Neural progenitor cell (in vitro differentiated cells): ENCODE results near the gene GALNT17. TPM values are rescaled to one million over a fixed set of nuclear protein-coding genes. Genes with fewer than 3 reads are reported as not detected.
"Not testable (repeated sequence)": the region's sequence is repeated elsewhere in the genome, so short reads cannot be mapped to it uniquely, and the experiment has no call there.

Experiments used
- DNase-seq: peaks from one replicate; pipeline ENCODE4 v3.0.0-alpha.2; 2016; ENCODE audit warnings: low spot score
- H2AFZ ChIP-seq: fragments of 200-600 bp; sonication (generic); replicated peaks from 2 replicates; pipeline ENCODE4 v1.6.1; 2016; ENCODE audit warnings: antibody characterized with exemption
- H3F3A ChIP-seq: fragments of 200-600 bp; sonication (generic); 2 replicates; pipeline ENCODE4 v1.6.1; 2016; ENCODE audit warnings: antibody characterized with exemption, low read depth
- H3K27ac ChIP-seq: fragments of 200-600 bp; sonication (generic); 2 replicates; pipeline ENCODE4 v1.5.1; 2016; ENCODE audit warnings: mild to moderate bottlenecking
- H3K27me3 ChIP-seq: fragments of 200-600 bp; sonication (generic); 2 replicates; pipeline ENCODE4 v1.6.1; 2016; ENCODE audit warnings: mild to moderate bottlenecking, moderate library complexity
- H3K36me3 ChIP-seq: fragments of 200-600 bp; sonication (generic); 2 replicates; pipeline ENCODE4 v1.5.1; 2016
- H3K4me1 ChIP-seq: fragments of 200-600 bp; sonication (generic); 2 replicates; pipeline ENCODE4 v1.6.1; 2016; ENCODE audit warnings: mixed run types
- H3K4me2 ChIP-seq: fragments of 200-600 bp; sonication (generic); 2 replicates; pipeline ENCODE4 v1.6.1; 2016
- H3K4me3 ChIP-seq: fragments of 200-600 bp; sonication (generic); 2 replicates; pipeline ENCODE4 v1.5.1; 2016
- H3K79me2 ChIP-seq: fragments of 200-600 bp; sonication (generic); 2 replicates; pipeline ENCODE4 v1.6.1; 2016; ENCODE audit warnings: low read depth
- H3K9ac ChIP-seq: fragments of 200-600 bp; sonication (generic); 2 replicates; pipeline ENCODE4 v1.6.1; 2016
- H3K9me3 ChIP-seq: fragments of 200-600 bp; sonication (generic); 2 replicates; pipeline ENCODE4 v1.5.1; 2016; ENCODE audit warnings: low read depth
- H4K20me1 ChIP-seq: fragments of 200-600 bp; sonication (generic); 2 replicates; pipeline ENCODE4 v1.6.1; 2016; ENCODE audit warnings: low read depth
- H3K27ac Mint-ChIP-seq: 3 replicates; pipeline ENCODE4 v1.8.0; 2021; ENCODE audit warnings: mixed read lengths
- H3K27me3 Mint-ChIP-seq: 2 replicates; pipeline ENCODE4 v1.8.0; 2022; ENCODE audit warnings: low read depth, mild to moderate bottlenecking, inconsistent platforms, moderate library complexity, mixed read lengths; ENCODE audit not compliant: insufficient read depth
- H3K36me3 Mint-ChIP-seq: 3 replicates; pipeline ENCODE4 v1.8.0; 2021; ENCODE audit warnings: mixed read lengths
- H3K4me1 Mint-ChIP-seq: 3 replicates; pipeline ENCODE4 v1.8.0; 2021; ENCODE audit warnings: mixed read lengths
- H3K4me3 Mint-ChIP-seq: 3 replicates; pipeline ENCODE4 v1.8.0; 2021; ENCODE audit warnings: mild to moderate bottlenecking, moderate library complexity, mixed read lengths
- H3K9me3 Mint-ChIP-seq: 3 replicates; pipeline ENCODE4 v1.8.0; 2020; ENCODE audit warnings: mixed read lengths
- CTCF ChIP-seq: fragments of 200-600 bp; sonication (generic); IDR thresholded peaks from 2 replicates; pipeline ENCODE4 v1.5.1; 2017; ENCODE audit warnings: antibody characterized with exemption, mild to moderate bottlenecking
- EZH2 ChIP-seq: fragments of 200-600 bp; sonication (generic); IDR thresholded peaks from 2 replicates; pipeline ENCODE4 v1.6.1; 2017; ENCODE audit warnings: antibody characterized with exemption, mild to moderate bottlenecking, moderate library complexity
- EZH2phosphoT487 ChIP-seq: fragments of 200-600 bp; sonication (generic); IDR thresholded peaks from 2 replicates; pipeline ENCODE4 v1.6.1; 2017; ENCODE audit warnings: antibody characterized with exemption
- total RNA-seq: library from RNA; depleted of rRNA; stranded (reverse); fragments of >200 nt; gene quantifications from 2 replicates; pipeline ENCODE4 v1.2.3, GENCODE V29; 2015; ENCODE audit warnings: low replicate concordance

GALNT17 gene
- total RNA-seq, 1 donor from 2014 or later, result 17.1 TPM

DNA sequence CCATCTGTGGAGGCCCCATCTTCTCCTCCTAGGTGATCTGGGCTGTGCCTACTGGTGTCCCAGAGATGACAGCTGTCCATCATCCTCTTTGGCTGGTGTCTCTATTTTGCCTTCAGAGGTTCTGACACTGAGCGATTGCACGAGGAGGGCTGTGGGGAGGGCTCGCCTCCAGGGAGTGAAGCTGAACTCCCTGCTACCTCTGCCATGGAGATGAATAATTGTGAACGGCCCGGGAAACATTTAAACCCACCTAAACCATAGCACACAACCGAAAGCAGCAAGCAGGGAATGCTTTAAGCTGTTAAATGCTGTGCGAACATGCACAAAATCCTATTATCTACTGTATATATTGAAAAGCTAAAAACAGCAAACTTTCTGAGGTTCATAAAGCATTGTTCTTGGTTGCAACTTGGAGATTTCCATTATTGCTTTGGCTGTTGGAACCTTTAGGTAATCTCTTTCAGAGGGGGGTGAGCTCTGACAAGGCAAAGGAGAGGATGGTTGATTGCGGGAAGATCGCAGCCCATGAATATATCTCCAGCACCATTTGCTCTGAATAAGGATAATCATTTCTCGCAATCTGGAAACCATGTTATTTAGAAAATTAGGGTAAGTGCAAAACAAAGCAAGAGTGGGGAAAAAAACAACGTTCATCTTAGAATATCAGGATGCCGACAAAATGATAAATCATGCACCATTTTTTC is 507.6 kb downstream of the GALNT17 start:
- no peaks in the 10 kb centered on the region for H3K79me2 ChIP-seq
- no peaks in the 10 kb centered on the region for H3K36me3 ChIP-seq
- TF ChIP-seq CTCF (no peak), EZH2phosphoT487 (no peak), EZH2 (no peak)
- Mint-ChIP-seq H3K9me3 (no peaks in the 10 kb centered on the region), H3K4me3 (no peak overlapping the region), H3K4me1 (peaks cover 14% of the 10 kb centered on the region), H3K27ac (no peak overlapping the region), H3K27me3 (peaks cover 4% of the 10 kb centered on the region), H3K36me3 (no peaks in the 10 kb centered on the region)
- no peak for DNase-seq
- H3K4me3 ChIP-seq, result no peak overlapping the region
- H3K27me3 ChIP-seq, result no peaks in the 10 kb centered on the region
- no peak overlapping the region for H3K9ac ChIP-seq
- H3K27ac ChIP-seq, result no peak overlapping the region
- H2AFZ ChIP-seq, result no peak overlapping the region
- no peaks in the 10 kb centered on the region for H3K9me3 ChIP-seq
- H3K4me1 ChIP-seq, result no peaks in the 10 kb centered on the region
- H3K4me2 ChIP-seq, result no peak overlapping the region
- H4K20me1 ChIP-seq, result no peaks in the 10 kb centered on the region
- H3F3A ChIP-seq, result no peaks in the 10 kb centered on the region

- not testable (repeated sequence) for H3K4me3 ChIP-seq, H3K27me3 ChIP-seq, H3K4me1 ChIP-seq, H2AFZ ChIP-seq, H3K9ac ChIP-seq, H3K36me3 ChIP-seq, H4K20me1 ChIP-seq, H3K27me3 Mint-ChIP-seq, H3K27ac ChIP-seq, H3F3A ChIP-seq, H3K4me3 Mint-ChIP-seq, H3K9me3 ChIP-seq, H3K79me2 ChIP-seq, H3K4me2 ChIP-seq, H3K36me3 Mint-ChIP-seq, DNase-seq, H3K27ac Mint-ChIP-seq
- H3K4me1 Mint-ChIP-seq, result peaks cover 14% of the 10 kb centered on the region
- H3K9me3 Mint-ChIP-seq, result peaks cover 11% of the 10 kb centered on the region
These were observed 511.1 kb downstream of the GALNT17 start for GRCh38 chr7:71643031-71643430.

- Histone ChIP-seq H3K9me3 (no peaks in the 10 kb centered on the region), H3F3A (no peaks in the 10 kb centered on the region), H4K20me1 (no peaks in the 10 kb centered on the region), H3K9ac (no peak overlapping the region), H3K4me3 (no peak overlapping the region), H3K79me2 (no peaks in the 10 kb centered on the region), H3K27me3 (no peaks in the 10 kb centered on the region), H2AFZ (no peak overlapping the region), H3K4me1 (no peaks in the 10 kb centered on the region), H3K27ac (no peak overlapping the region), H3K4me2 (no peak overlapping the region), H3K36me3 (no peaks in the 10 kb centered on the region)
- no peak for DNase-seq
- peaks cover 2% of the 10 kb centered on the region for H3K4me1 Mint-ChIP-seq
- peaks cover 5% of the 10 kb centered on the region for H3K27me3 Mint-ChIP-seq
- no peak overlapping the region for H3K27ac Mint-ChIP-seq
- peaks cover 23% of the 10 kb centered on the region for H3K9me3 Mint-ChIP-seq
- H3K4me3 Mint-ChIP-seq, result no peak overlapping the region
- H3K36me3 Mint-ChIP-seq, result peaks cover 4% of the 10 kb centered on the region
- TF ChIP-seq EZH2 (no peak), CTCF (no peak), EZH2phosphoT487 (no peak)
These were observed 513.9 kb downstream of the GALNT17 start for GRCh38 chr7:71645836-71646235.

DNA sequence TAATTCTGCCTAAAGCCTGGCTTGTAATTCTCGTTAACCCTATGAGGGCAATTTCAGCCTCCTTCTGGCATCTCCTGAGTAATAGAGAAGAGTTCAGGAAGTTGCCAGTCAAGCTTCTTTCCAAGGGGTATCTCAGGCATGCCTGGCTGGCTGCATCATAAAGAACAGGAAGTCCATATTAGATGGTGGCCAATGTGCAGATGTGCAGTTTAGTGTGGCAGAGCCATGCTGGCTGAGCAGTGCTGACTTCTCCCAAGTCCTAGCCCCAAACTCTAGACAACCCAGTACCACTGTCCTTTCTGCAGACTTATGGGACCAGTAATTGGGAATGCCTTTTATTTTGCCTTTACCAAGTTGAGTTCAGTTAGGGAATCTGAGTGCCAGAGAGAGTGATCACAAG is 517.9 kb downstream of the GALNT17 start:
- TF ChIP-seq CTCF (no peak), EZH2phosphoT487 (no peak), EZH2 (no peak)
- H3K36me3 ChIP-seq, result no peaks in the 10 kb centered on the region
- H4K20me1 ChIP-seq, result no peaks in the 10 kb centered on the region
- peaks cover 8% of the 10 kb centered on the region for H3K4me1 ChIP-seq
- Mint-ChIP-seq H3K4me3 (no peak overlapping the region), H3K27me3 (peaks cover 7% of the 10 kb centered on the region), H3K36me3 (peaks cover 4% of the 10 kb centered on the region), H3K27ac (no peak overlapping the region), H3K9me3 (peaks cover 22% of the 10 kb centered on the region), H3K4me1 (no peaks in the 10 kb centered on the region)
- H3K9ac ChIP-seq, result no peak overlapping the region
- no peak for DNase-seq
- no peaks in the 10 kb centered on the region for H3K9me3 ChIP-seq
- H3K79me2 ChIP-seq, result no peaks in the 10 kb centered on the region
- H3K27me3 ChIP-seq, result no peaks in the 10 kb centered on the region
- peaks cover 5% of the 10 kb centered on the region for H3F3A ChIP-seq
- H3K4me3 ChIP-seq, result no peak overlapping the region
- no peak overlapping the region for H3K27ac ChIP-seq
- H3K4me2 ChIP-seq, result no peak overlapping the region
- H2AFZ ChIP-seq, result no peak overlapping the region
